GM12878 (cell line): ENCODE data around the gene SLC39A11. TPM values are rescaled to one million over a fixed set of nuclear protein-coding genes. Genes with fewer than 3 reads are reported as not detected.

Source experiments
- ATAC-seq: fragments of 200-7000 bp; cut with Tn5 transposase; 3 replicates; pipeline ENCODE4 v1.9.1; 2020; ENCODE audit warnings: mild to moderate bottlenecking, moderate library complexity
- BruUV-seq: library from RNA; stranded (reverse); fragments of 400-500 nt; replicated peaks from 2 replicates; lab custom pipeline; 2021; lab: Mats Ljungman, UMichigan
- CTCF ChIA-PET: fragments of 300-600 bp; sonication (Branson Sonifier 250); formaldehyde crosslinking; extraction: SDS; loops from one replicate; lab custom pipeline; 2021; ENCODE audit warnings: inconsistent platforms; lab: Yijun Ruan, JAX
- POLR2A ChIA-PET: fragments of 350-600 bp; formaldehyde crosslinking; extraction: SDS; loops from one replicate; lab custom pipeline; 2021; ENCODE audit warnings: inconsistent platforms; lab: Charles Lee
- RAD21 ChIA-PET: fragments of 300-600 bp; sonication (Branson Sonifier 250); formaldehyde crosslinking; loops from one replicate; lab custom pipeline; 2023; ENCODE audit warnings: antibody characterized with exemption; ENCODE audit not compliant: unreplicated experiment; lab: Charles Lee
- SMC1A ChIA-PET: fragments of 300-600 bp; sonication (Branson Sonifier 250); formaldehyde crosslinking; loops from one replicate; lab custom pipeline; 2023; ENCODE audit not compliant: unreplicated experiment, uncharacterized antibody; lab: Charles Lee
- DNase-seq: peaks from one replicate; pipeline ENCODE4 v3.0.0-alpha.2; 2011; ENCODE audit warnings: low read depth, low spot score
- FAIRE-seq: peaks from 3 replicates; lab custom pipeline; 2011; peaks lifted over from hg19 to GRCh38; lab: Jason Lieb, UNC
- H2AFZ ChIP-seq: 2 replicates; pipeline ENCODE4 v1.6.0; 2011; ENCODE audit warnings: low read depth, low read length, control low read depth; ENCODE audit not compliant: control insufficient read depth
- H3K27ac ChIP-seq: 2 replicates; pipeline ENCODE4 v1.5.1; 2011; ENCODE audit warnings: control low read depth; ENCODE audit not compliant: control insufficient read depth, insufficient read depth
- H3K27me3 ChIP-seq, 2 experiments: replicated peaks in 1 of 2; 2 replicates each; pipeline versions ENCODE4 v1.6.0 to v1.6.1; 2011; ENCODE audit warnings: low read length in 1 of 2; ENCODE audit not compliant: control insufficient read depth in 2 of 2, insufficient read depth in 2 of 2
- H3K36me3 ChIP-seq, 2 experiments: 2 replicates each; pipeline ENCODE4 v1.5.1; 2011; ENCODE audit warnings: low read length in 1 of 2; ENCODE audit not compliant: control insufficient read depth in 2 of 2, insufficient read depth in 2 of 2
- H3K4me1 ChIP-seq: 2 replicates; pipeline ENCODE4 v1.6.1; 2011; ENCODE audit warnings: mild to moderate bottlenecking, low read length, moderate library complexity, mixed read lengths; ENCODE audit not compliant: control insufficient read depth, insufficient read depth
- H3K4me2 ChIP-seq: 2 replicates; pipeline ENCODE4 v1.6.0; 2011; ENCODE audit warnings: control low read depth; ENCODE audit not compliant: control insufficient read depth, insufficient read depth
- H3K4me3 ChIP-seq: fragments of 200-600 bp; sonication (generic); 2 replicates; pipeline ENCODE4 v1.5.1; 2016
- H3K79me2 ChIP-seq: 2 replicates; pipeline ENCODE4 v1.6.0; 2011; ENCODE audit warnings: low read length; ENCODE audit not compliant: control insufficient read depth, insufficient read depth
- H3K9ac ChIP-seq: 2 replicates; pipeline ENCODE4 v1.8.0; 2011; ENCODE audit warnings: low read length, control low read depth, mixed read lengths; ENCODE audit not compliant: control insufficient read depth, insufficient read depth
- H3K9me3 ChIP-seq: replicated peaks from 3 replicates; pipeline ENCODE4 v1.5.1; 2011; ENCODE audit warnings: mild to moderate bottlenecking, low read length; ENCODE audit not compliant: control insufficient read depth, insufficient read depth
- H4K20me1 ChIP-seq: 2 replicates; pipeline ENCODE4 v1.6.0; 2011; ENCODE audit not compliant: control insufficient read depth, insufficient read depth
- CEBPB ChIP-seq, 2 experiments: fragments of 150-350 bp in 1 of 2; IDR thresholded peaks; 2 replicates each; pipeline ENCODE4 v1.6.1; 2012 to 2014; ENCODE audit warnings: low read depth in 2 of 2, low read length in 2 of 2, borderline replicate concordance in 1 of 2, inconsistent platforms in 1 of 2
- EGR1 ChIP-seq, 2 experiments: IDR thresholded peaks; 1 replicate in 1 of 2; 2 replicates in 1 of 2; pipeline ENCODE4 v1.6.1; 2011 to 2012; ENCODE audit warnings: low read depth in 2 of 2, low read length in 2 of 2, borderline replicate concordance in 1 of 2, mild to moderate bottlenecking in 1 of 2, moderate library complexity in 1 of 2
- JUNB ChIP-seq: IDR thresholded peaks from 2 replicates; pipeline ENCODE4 v1.6.1; 2016; ENCODE audit warnings: antibody characterized with exemption, mild to moderate bottlenecking
- NFIC ChIP-seq: IDR thresholded peaks from 2 replicates; pipeline ENCODE4 v1.6.1; 2012; ENCODE audit warnings: low read depth, mild to moderate bottlenecking, inconsistent platforms, low read length, moderate library complexity
- SMC3 ChIP-seq: IDR thresholded peaks from 2 replicates; pipeline ENCODE4 v1.6.1; 2011; ENCODE audit warnings: low read length, improper control_type of control experiment, borderline replicate concordance
- WGBS: methylation state at CpG from one replicate; pipeline ENCODE4 v1.1.6; 2016; ENCODE audit warnings: low lambda C conversion rate; ENCODE audit not compliant: insufficient replicate concordance, insufficient coverage; ENCODE audit errors: missing lambda C conversion rate; 5-methylcytosine and 5-hydroxymethylcytosine counted together
- in situ Hi-C: fragments of 300-500 bp; cut with MboI; formaldehyde crosslinking; loops from 9 replicates; pipeline ENCODE4 v1.14.3; 2018; ENCODE audit warnings: mixed read lengths
- intact Hi-C: fragments of 100-400 bp; cut with micrococcal nuclease; formaldehyde crosslinking; loops from one replicate; pipeline ENCODE4 v1.14.2; 2022; ENCODE audit not compliant: unreplicated experiment
- polyA plus RNA-seq, 11 experiments: library from polyadenylated mRNA; depleted of rRNA in 4 of 11; unstranded in 6 of 11; stranded (reverse) in 5 of 11; fragments of >200 nt; fragmentation: Nextera tagmentation in 4 of 11; fragmentation: Illumina TruSeq in 1 of 11; extraction: Ambion mirVana in 4 of 11; extraction: Trizol in 1 of 11; gene quantifications; 1 replicate in 1 of 11; 2 replicates in 10 of 11; pipeline versions ENCODE4 v1.2.1 to v1.2.3, GENCODE V29; 2011 to 2016; ENCODE audit warnings: inconsistent platforms in 2 of 11, missing spikeins in 2 of 11, low read depth in 1 of 11
- total RNA-seq, 4 experiments: library from RNA; depleted of rRNA in 3 of 4; stranded (reverse); fragments of >200 nt in 3 of 4; fragmentation: Illumina TruSeq in 1 of 4; extraction: Trizol in 1 of 4; gene quantifications; 2 replicates each; pipeline versions ENCODE4 v1.2.1 to v1.2.3, GENCODE V29; 2013 to 2021

SLC39A11 gene
- total and polyA plus RNA-seq, 10 of the 15 experiments (the other 5 are each of a cell fraction or from before 2014, with no cell fraction given): 8.6 to 23.8 (median 14.0) TPM

DNA sequence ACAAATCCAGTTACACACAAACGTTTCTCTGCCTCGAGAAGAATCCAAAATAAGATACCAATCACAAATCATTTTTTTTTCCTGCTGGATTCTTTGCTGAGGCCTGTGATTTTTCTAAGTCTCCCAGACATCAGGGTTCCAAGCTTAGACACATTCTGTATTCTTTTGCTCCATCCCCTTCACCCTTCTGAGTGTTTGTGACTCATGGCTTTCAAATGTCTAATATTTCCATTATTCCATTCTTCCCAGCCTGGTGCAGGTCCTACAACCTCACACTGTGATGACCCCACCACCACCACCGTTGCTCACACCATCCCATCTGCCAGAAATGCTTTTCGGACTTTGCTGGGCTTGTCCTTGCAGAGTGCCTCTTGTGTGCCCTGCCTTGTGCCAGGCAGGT, 491.6 kb downstream of the SLC39A11 start (continued):
- no peak for TF ChIP-seq SMC3
- no peak for TF ChIP-seq NFIC

DNA sequence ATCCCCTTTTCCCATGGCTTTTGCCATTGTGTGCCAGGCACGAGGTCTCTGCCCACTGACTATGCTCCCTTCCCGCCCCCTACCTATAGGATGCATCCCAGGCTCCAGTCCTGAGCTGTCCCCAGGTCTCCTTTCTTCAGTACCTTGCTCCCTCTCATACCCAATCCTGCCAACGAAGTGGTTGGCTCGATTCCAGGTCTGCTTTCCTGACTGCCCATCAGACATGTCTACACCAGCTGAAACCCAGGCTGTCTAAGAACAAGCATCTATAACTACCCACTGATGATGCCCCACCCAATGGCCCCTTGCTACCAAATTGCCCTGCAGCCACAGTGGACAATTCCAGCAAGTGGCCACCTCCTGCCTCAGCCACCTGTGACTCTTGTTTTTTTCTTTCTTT, 492.6 kb downstream of the SLC39A11 start:
- Histone ChIP-seq H3K36me3 (no peaks in the 10 kb centered on the region), H3K4me1 (peaks cover 11% of the 10 kb centered on the region), H3K27ac (no peak overlapping the region), H3K27me3 (no peaks in the 10 kb centered on the region), H3K4me3 (no peak overlapping the region), H2AFZ (no peak overlapping the region), H4K20me1 (no peaks in the 10 kb centered on the region), H3K9me3 (no peaks in the 10 kb centered on the region; the same call in 2 of the 3 replicates), H3K4me2 (no peak overlapping the region), H3K79me2 (no peaks in the 10 kb centered on the region), H3K9ac (no peak overlapping the region)
- 50% methylated on average over 4 of the region's 4 CpGs for WGBS
- TF ChIP-seq EGR1 (IDR thresholded peaks at IDR 0.05; ENCODE audit: borderline replicate concordance in 1 of 2, low read depth in 2 of 2, low read length in 2 of 2) (no peak), JUNB (no peak), CEBPB (IDR thresholded peaks at IDR 0.05; ENCODE audit: borderline replicate concordance in 1 of 2, low read depth in 2 of 2, low read length in 2 of 2) (no peak)
- POLR2A ChIA-PET: interaction anchor here (1.0 kb wide), 1 partner anchor 13 kb away, joined by 3 read pairs; no protein-coding TSS in a partner anchor
- DNase-seq: no peak
- no peak for ATAC-seq
- BruUV-seq: no TSS peak
- SMC1A ChIA-PET: interaction anchor here (1.8 to 6.3 kb wide), 2 partner anchors 13 to 18 kb away, joined by 8 to 50 read pairs; no protein-coding TSS in a partner anchor
- CTCF ChIA-PET: no interaction called here
- intact Hi-C loops (loop anchor here (5.0 kb wide), 1 partner anchor 178 kb away; no protein-coding TSS in a partner anchor), in situ Hi-C loops (no loop called here)
- no peak for FAIRE-seq
- RAD21 ChIA-PET: interaction anchor here (5.5 kb wide), 1 partner anchor 11 kb away, joined by 43 read pairs; no protein-coding TSS in a partner anchor
